Measurements from ENCODE around the gene ASPG. TPM values are rescaled to one million over a fixed set of nuclear protein-coding genes. Genes with fewer than 3 reads are reported as not detected.

The ASPG gene
- polyA plus RNA-seq, 3 donors: 0.01 TPM; not detected in 2

DNA sequence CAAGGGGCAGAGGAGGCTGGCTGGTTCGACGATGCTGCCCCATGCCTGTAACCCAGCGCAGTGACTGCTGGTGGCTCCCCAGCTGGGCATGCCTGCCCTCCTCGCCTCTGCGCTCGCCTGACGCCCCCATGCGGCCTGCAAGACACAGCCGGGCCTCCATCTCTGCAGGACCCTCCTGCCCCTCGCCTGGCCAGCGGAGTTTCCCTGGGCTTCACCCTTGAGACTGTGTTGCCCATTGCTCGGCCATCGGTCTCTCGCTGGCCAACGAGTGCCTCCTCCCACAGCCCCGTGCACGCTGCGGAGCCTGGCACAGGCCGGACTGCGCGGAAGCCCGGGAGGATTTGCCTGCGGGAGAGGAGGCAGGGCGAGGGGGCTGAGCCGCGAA lies 17.6 kb downstream of the ASPG start:
- TF ChIP-seq, protein P1, sequence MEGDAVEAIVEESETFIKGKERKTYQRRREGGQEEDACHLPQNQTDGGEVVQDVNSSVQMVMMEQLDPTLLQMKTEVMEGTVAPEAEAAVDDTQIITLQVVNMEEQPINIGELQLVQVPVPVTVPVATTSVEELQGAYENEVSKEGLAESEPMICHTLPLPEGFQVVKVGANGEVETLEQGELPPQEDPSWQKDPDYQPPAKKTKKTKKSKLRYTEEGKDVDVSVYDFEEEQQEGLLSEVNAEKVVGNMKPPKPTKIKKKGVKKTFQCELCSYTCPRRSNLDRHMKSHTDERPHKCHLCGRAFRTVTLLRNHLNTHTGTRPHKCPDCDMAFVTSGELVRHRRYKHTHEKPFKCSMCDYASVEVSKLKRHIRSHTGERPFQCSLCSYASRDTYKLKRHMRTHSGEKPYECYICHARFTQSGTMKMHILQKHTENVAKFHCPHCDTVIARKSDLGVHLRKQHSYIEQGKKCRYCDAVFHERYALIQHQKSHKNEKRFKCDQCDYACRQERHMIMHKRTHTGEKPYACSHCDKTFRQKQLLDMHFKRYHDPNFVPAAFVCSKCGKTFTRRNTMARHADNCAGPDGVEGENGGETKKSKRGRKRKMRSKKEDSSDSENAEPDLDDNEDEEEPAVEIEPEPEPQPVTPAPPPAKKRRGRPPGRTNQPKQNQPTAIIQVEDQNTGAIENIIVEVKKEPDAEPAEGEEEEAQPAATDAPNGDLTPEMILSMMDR (IDR thresholded peaks at IDR 0.05): no peak
- Histone ChIP-seq H3K79me2 (ENCODE audit: insufficient read depth, low read length) (no peaks in the 10 kb centered on the region), H4K20me1 (ENCODE audit: insufficient read depth, low read length) (no peaks in the 10 kb centered on the region), H3K4me3 (replicated peaks in 1 of 3; ENCODE audit: low read depth in 2 of 3, low read length in 3 of 3) (no peak overlapping the region), H3K4me1 (ENCODE audit: control insufficient read depth in 1 of 2, insufficient read depth in 2 of 2, low read length in 2 of 2) (no peaks in the 10 kb centered on the region), H3K9ac (ENCODE audit: insufficient read depth, low read length, poor library complexity, severe bottlenecking) (no peak overlapping the region), H2AFZ (ENCODE audit: insufficient read depth, low read depth, low read length, poor library complexity, severe bottlenecking) (no peak overlapping the region), H3K4me2 (replicated peaks; ENCODE audit: extremely low read depth, low read length, poor library complexity, severe bottlenecking) (no peak overlapping the region), H3K27me3 (ENCODE audit: control insufficient read depth in 2 of 2, insufficient read depth in 2 of 2, low read length in 2 of 2) (no peaks in the 10 kb centered on the region), H3K27ac (ENCODE audit: low read depth in 1 of 2, low read length in 2 of 2) (no peak overlapping the region), H3K36me3 (replicated peaks in 1 of 2; ENCODE audit: control insufficient read depth in 1 of 2, insufficient read depth in 2 of 2, low read length in 2 of 2) (no peaks in the 10 kb centered on the region), H3K9me3 (replicated peaks in 1 of 2; ENCODE audit: control insufficient read depth in 1 of 2, insufficient read depth in 1 of 2, low read length in 2 of 2) (no peaks in the 10 kb centered on the region)
- no peak for DNase-seq
- Mint-ChIP-seq H3K27me3 (ENCODE audit: low read depth in 3 of 3) (peaks cover 0 to 4% (median 0%) of the 10 kb centered on the region in 3 donors), H3K27ac (no peak overlapping the region), H3K9me3 (no peaks in the 10 kb centered on the region), H3K36me3 (no peaks in the 10 kb centered on the region), H3K4me3 (no peak overlapping the region), H3K4me1 (no peaks in the 10 kb centered on the region)
- intact Hi-C loops (cut with micrococcal nuclease): no loop called here
- 88% methylated on average over 26 of the region's 26 CpGs for WGBS (ENCODE audit: insufficient coverage)

DNA sequence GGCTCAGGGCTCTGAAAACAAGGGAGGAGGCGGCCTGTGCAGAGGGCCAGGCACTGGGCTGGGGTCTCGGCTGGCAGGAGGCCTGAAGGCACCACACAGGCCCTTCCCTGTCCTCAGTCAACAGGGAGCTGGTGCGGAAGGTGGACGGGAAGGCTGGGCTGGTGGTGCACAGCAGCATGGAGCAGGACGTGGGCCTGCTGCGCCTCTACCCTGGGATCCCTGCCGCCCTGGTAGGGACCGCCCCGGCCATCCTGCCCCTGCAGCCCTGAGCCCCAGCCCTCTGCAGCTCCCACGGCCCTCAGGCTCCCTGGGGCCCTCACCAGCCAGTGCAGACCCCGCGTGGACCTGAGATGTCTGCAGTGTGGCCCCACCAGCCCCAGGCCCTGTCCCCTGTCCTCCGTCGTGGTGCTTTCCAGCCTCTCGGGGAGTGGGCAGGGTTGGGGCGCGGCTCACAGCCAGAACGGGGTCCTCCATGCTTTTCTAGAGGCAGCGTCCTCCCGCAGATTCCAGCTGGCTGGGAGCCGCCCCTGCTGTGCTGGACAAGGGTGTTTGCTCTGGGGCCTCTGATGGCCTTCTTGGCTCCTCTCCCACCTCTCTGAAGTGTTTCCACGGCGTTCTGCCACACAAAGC lies 18.1 kb downstream of the ASPG start:
- no peaks in the 10 kb centered on the region for H3K79me2 ChIP-seq (ENCODE audit: insufficient read depth, low read length)
- H3K4me1 ChIP-seq (ENCODE audit: control insufficient read depth in 1 of 2, insufficient read depth in 2 of 2, low read length in 2 of 2): no peaks in the 10 kb centered on the region
- intact Hi-C loops (cut with micrococcal nuclease): no loop called here
- H2AFZ ChIP-seq (ENCODE audit: insufficient read depth, low read depth, low read length, poor library complexity, severe bottlenecking): no peak overlapping the region
- DNase-seq: no peak
- no peaks in the 10 kb centered on the region for H4K20me1 ChIP-seq (ENCODE audit: insufficient read depth, low read length)
- H3K4me2 ChIP-seq (replicated peaks; ENCODE audit: extremely low read depth, low read length, poor library complexity, severe bottlenecking): no peak overlapping the region
- Mint-ChIP-seq H3K36me3 (no peaks in the 10 kb centered on the region), H3K4me1 (no peaks in the 10 kb centered on the region), H3K27ac (no peak overlapping the region), H3K4me3 (no peak overlapping the region), H3K9me3 (no peaks in the 10 kb centered on the region), H3K27me3 (ENCODE audit: low read depth in 3 of 3) (peaks cover 0 to 4% (median 0%) of the 10 kb centered on the region in 3 donors)
- no peak overlapping the region for H3K27ac ChIP-seq (ENCODE audit: low read depth in 1 of 2, low read length in 2 of 2)
- no peaks in the 10 kb centered on the region for H3K27me3 ChIP-seq (ENCODE audit: control insufficient read depth in 2 of 2, insufficient read depth in 2 of 2, low read length in 2 of 2)
- no peaks in the 10 kb centered on the region for H3K36me3 ChIP-seq (replicated peaks in 1 of 2; ENCODE audit: control insufficient read depth in 1 of 2, insufficient read depth in 2 of 2, low read length in 2 of 2)
- H3K4me3 ChIP-seq (replicated peaks in 1 of 3; ENCODE audit: low read depth in 2 of 3, low read length in 3 of 3): no peak overlapping the region
- H3K9me3 ChIP-seq (replicated peaks in 1 of 2; ENCODE audit: control insufficient read depth in 1 of 2, insufficient read depth in 1 of 2, low read length in 2 of 2): no peaks in the 10 kb centered on the region
- 88% methylated on average over 19 of the region's 23 CpGs for WGBS (ENCODE audit: insufficient coverage)
- TF ChIP-seq, protein P1 (IDR thresholded peaks at IDR 0.05): no peak
- H3K9ac ChIP-seq (ENCODE audit: insufficient read depth, low read length, poor library complexity, severe bottlenecking): no peak overlapping the region

All from CD14-positive monocyte (primary cell).